HG03060 (cell line): ENCODE measurements around the gene SPDYE6.
A peak's percentile ranks its signal among the peaks of the same experiment; 100 is the strongest.
"Not testable (repeated sequence)": the region's sequence is repeated elsewhere in the genome, so short reads cannot be mapped to it uniquely, and the experiment has no call there.

Experiments
- ATAC-seq: cut with Tn5 transposase; IDR thresholded peaks from one replicate; pipeline ENCODE4 v1.9.1; 2021; ENCODE audit warnings: low read depth, moderate number of reproducible peaks; ENCODE audit not compliant: unreplicated experiment

SPDYE6 gene

DNA sequence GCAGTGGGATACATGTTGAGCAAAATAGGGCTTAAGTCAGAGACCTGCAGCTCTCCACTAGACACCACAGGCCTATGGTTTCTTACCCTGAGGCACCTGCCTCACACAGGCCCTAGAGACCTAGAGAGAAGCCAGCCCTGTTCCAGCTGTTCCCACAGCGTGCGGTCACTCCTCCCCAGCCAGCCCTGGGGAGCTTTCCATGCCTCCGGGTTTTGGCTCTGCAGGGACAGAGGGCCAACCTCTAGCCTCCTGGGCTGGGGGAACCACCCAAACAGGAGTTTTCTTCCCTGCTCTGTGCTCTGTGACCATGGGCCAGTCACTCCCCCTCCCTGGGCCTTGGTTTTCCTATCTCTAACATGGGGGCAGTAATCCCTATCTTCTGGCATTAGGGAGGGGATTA is 36.6 kb downstream of the SPDYE6 start:
- ATAC-seq = no peak

DNA sequence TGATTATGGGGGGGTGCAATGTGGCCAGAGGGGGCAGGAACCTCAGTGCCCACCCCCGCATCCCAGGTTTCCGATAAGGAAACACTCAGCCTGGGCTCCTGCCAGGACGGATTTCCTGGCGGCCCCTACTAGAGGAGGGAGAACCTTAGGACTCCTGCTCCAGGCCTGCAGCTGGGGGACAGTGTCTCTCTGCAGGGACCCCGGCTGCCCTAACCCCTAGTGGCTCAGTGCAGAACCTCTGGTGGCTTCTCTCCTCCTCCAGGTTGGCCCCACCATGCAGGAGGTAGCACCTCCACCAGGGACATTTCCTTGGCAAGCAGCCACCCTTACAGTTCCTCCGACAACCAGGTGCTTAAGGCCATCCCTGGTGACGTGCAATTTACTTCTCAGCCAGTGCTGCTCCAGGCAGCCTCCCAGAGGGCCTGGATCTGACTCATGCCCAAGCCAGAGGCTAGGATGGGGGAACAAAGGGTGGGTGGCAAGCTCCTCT is 37.7 kb downstream of the SPDYE6 start:
- ATAC-seq = no peak

- ATAC-seq = no peak
Observed at GRCh38 chr7:102317231-102318059, 38.8 kb downstream of the SPDYE6 start.

GRCh38 chr7:102313997-102314780 is 42.1 kb downstream of the SPDYE6 start:
- ATAC-seq = no peak

DNA sequence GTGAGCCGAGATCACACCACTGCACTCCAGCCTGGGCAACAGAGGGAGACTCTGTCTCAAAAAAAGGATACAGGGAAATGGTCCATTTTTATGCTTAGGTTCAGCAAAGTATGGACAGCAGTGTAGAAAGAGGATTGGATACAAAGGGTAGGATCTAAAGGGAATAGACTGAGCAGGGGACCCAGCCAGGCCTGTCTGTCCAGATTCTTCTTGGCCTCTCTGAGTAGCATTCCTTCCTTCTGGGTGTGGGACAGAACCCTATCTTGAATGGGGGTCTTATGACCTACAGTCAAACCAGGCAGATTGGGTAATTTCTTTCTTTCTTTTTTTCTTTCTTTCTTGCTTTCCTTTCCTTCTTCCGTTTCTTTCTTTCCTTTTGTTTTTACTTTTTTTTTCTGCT is 43.9 kb downstream of the SPDYE6 start:
- ATAC-seq = no peak

DNA sequence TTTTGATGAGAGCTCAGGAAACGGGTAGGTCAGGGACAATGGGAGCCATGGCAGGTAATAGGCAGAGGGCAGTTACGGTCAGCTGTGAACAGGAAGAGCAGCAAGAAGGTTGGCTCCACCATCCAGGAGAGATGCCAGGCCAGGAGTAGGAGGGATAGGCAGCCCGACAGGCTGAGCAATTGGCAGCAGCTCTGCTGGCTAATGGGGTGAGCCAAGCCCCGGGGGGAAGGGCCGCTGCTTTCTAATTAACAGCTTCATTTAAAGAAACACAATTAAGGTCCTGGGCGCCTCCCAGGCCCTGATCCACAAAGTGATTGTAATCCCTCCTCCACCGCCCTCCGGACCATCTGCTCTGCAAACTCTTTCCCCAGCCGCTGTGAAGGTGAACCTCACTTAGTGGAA is 45.8 kb downstream of the SPDYE6 start:
- no peak for ATAC-seq

GRCh38 chr7:102306916-102307677 is 49.1 kb downstream of the SPDYE6 start:
- peak; percentile 63 for ATAC-seq

GRCh38 chr7:102305414-102306268 is 50.6 kb downstream of the SPDYE6 start:
- ATAC-seq = peak; percentile 41

- ATAC-seq = no peak
Observed at GRCh38 chr7:102304668-102305067, 51.6 kb downstream of the SPDYE6 start.

DNA sequence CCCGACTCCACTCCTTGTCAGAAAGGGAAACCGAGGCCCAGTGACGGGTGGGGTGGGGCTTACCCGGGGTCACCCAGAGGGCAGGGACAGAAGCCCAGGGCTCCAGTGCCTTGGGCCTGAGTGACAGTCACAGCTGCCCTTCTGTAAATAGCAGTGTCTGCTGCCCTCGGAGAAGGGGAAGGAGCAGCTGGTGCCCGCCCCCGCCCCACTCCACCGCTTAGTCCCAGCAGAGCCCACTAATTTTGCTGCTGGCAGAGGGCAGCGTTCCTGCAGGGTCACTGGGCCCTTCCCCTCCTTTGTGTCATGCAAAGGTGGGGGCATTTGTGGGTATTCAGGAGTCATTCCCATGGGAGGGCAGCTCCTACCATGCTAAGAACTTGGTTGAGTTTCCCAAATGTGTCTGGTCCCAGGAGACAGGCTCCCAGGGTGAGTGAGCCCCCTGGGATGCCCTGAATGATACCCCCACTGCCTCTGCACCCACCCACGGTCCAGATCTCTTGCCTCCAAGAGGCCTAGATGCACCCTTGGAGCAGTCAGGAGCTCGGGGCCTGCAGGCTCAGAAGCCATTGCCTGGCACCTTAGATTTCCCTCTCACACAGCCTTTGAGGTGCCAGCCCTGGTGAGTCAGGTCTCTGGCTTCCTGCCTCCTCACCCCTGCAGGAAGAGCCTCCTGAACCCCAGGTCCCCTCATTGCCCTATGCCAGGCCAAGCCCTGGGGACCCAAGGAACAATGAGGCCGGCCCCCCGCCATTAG is 52.4 kb downstream of the SPDYE6 start:
- no peak for ATAC-seq

GRCh38 chr7:102302025-102302424 is 54.2 kb downstream of the SPDYE6 start:
- no peak for ATAC-seq

DNA sequence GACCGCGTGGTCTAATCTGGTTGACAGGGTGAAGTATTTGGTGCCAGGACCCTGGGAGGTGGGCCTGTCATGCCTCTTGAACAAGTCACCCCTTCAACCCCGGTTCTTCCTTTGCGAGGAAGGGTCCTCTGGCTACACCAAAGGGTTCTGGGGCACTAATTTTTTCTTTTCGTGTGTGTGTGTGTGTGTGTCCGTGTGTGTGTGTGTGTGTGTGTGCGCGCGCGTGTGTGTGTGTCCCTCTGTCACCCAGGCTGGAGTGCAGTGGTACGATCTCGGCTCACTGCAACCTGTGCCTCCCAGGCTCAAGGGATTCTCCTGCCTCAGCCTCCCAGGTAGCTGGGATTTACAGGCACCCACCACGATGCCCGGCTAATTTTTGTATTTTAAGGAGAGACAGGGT is 54.9 kb downstream of the SPDYE6 start:
- not testable (repeated sequence) for ATAC-seq

DNA sequence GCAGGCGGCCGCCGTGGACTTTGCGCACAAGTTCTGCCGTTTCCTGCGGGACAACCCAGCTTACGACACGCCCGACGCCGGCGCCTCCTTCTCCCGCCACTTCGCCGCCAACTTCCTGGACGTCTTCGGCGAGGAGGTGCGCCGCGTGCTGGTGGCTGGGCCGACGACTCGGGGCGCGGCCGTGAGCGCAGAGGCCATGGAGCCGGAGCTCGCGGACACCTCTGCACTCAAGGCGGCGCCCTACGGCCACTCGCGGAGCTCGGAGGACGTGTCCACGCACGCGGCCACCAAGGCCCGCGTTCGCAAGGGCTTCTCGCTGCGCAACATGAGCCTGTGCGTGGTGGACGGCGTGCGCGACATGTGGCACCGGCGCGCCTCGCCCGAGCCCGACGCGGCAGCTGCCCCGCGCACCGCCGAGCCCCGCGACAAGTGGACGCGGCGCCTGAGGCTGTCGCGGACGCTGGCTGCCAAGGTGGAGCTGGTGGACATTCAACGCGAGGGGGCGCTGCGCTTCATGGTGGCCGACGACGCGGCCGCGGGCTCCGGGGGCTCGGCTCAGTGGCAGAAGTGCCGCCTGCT is 55.5 kb downstream of the SPDYE6 start:
- no peak for ATAC-seq

GRCh38 chr7:102297487-102298218 is 58.6 kb downstream of the SPDYE6 start:
- ATAC-seq = no peak

GRCh38 chr7:102296514-102296913 is 59.7 kb downstream of the SPDYE6 start:
- ATAC-seq = no peak

DNA sequence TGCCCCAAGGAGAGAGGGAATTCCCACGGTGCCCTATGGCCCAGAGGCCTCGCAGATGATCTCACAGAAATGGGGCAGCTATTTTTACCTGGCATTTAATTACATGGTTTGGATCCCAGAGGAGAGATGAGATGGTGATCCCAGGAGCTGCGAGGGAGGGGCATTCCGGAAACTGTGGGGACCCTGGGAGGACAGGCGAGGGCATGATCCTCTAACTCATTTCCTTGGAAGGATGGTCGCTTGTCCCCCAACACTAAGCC is 60.1 kb downstream of the SPDYE6 start:
- no peak for ATAC-seq
